ENCODE measurements around the gene NBPF9.
"Not testable (repeated sequence)": the region's sequence is repeated elsewhere in the genome, so short reads cannot be mapped to it uniquely, and the experiment has no call there.

- not testable (repeated sequence) for TF ChIP-seq CTCF (IDR thresholded peaks at IDR 0.05); POLR2A (IDR thresholded peaks at IDR 0.05; ENCODE audit: low read depth); POLR2AphosphoS5 (IDR thresholded peaks at IDR 0.05)
These were observed 27.7 kb downstream of the NBPF9 start for GRCh38 chr1:149075505-149076127.

Data from esophagus muscularis mucosa (tissue), 3 donors.